Fibroblast of villous mesenchyme (primary cell): ENCODE results near the gene RBM6. TPM values are rescaled to one million over a fixed set of nuclear protein-coding genes. Genes with fewer than 3 reads are reported as not detected.

Experiments
- DNase-seq: peaks from one replicate; pipeline ENCODE4 v3.0.0-alpha.2; 2010; ENCODE audit warnings: low read depth
- H3K4me3 ChIP-seq: 2 replicates; pipeline ENCODE4 v1.5.1; 2011; ENCODE audit warnings: low read depth, mild to moderate bottlenecking, low read length
- CTCF ChIP-seq: IDR thresholded peaks from 2 replicates; pipeline ENCODE4 v1.5.1; 2012; ENCODE audit warnings: low read depth, mild to moderate bottlenecking, low read length; ENCODE audit not compliant: insufficient read depth
- total RNA-seq: library from RNA; depleted of rRNA; stranded (reverse); fragments of >200 nt; gene quantifications from 2 replicates; pipeline ENCODE4 v1.2.3, GENCODE V29; 2012

RBM6 gene
- total RNA-seq, 1 donor, result 61.7 TPM

GRCh38 chr3:50121072-50122032 is 181.4 kb downstream of the RBM6 start:
- H3K4me3 ChIP-seq, result no peak overlapping the region
- peak; percentile 82 for TF ChIP-seq CTCF
- DNase-seq, result peak; percentile 79

- no peak for TF ChIP-seq CTCF
Measured at GRCh38 chr3:50122071-50122470, 182.1 kb downstream of the RBM6 start.

GRCh38 chr3:50122661-50123391 is 182.9 kb downstream of the RBM6 start:
- no peak for TF ChIP-seq CTCF
- DNase-seq, result no peak
- H3K4me3 ChIP-seq, result no peak overlapping the region

More at GRCh38 chr3:50122071-50122470, 182.1 kb downstream of the RBM6 start:
- H3K4me3 ChIP-seq, result no peak overlapping the region
- DNase-seq, result no peak

- no peak overlapping the region for H3K4me3 ChIP-seq
- no peak for DNase-seq
- TF ChIP-seq CTCF, result no peak
Measured at GRCh38 chr3:50123394-50124051, 183.6 kb downstream of the RBM6 start.

- no peak overlapping the region for H3K4me3 ChIP-seq
- no peak for DNase-seq
- TF ChIP-seq CTCF, result no peak
Measured at GRCh38 chr3:50124052-50124799, 184.3 kb downstream of the RBM6 start.

GRCh38 chr3:50124800-50125178 is 184.8 kb downstream of the RBM6 start:
- no peak for DNase-seq
- no peak for TF ChIP-seq CTCF

More at GRCh38 chr3:50124800-50125178, 184.8 kb downstream of the RBM6 start:
- no peak overlapping the region for H3K4me3 ChIP-seq
